H1 (cell line): Measurements from ENCODE around the gene GPSM1. TPM values are rescaled to one million over a fixed set of nuclear protein-coding genes. Genes with fewer than 3 reads are reported as not detected.

Experiments used
- JUND ChIP-seq: IDR thresholded peaks from 2 replicates; pipeline ENCODE4 v1.6.1; 2011; ENCODE audit warnings: mild to moderate bottlenecking, improper control_type of control experiment, low read length
- POU5F1 ChIP-seq: IDR thresholded peaks from 2 replicates; pipeline ENCODE4 v1.6.1; 2011; ENCODE audit warnings: low read depth, mild to moderate bottlenecking, low read length, moderate library complexity
- RAD21 ChIP-seq, 2 experiments: IDR thresholded peaks in 1 of 2; conservative IDR thresholded peaks in 1 of 2; 2 replicates each; pipeline ENCODE4 v1.6.1; 2011; ENCODE audit warnings: low read depth in 2 of 2, low read length in 2 of 2, improper control_type of control experiment in 1 of 2, inconsistent platforms in 1 of 2, mild to moderate bottlenecking in 1 of 2, moderate library complexity in 1 of 2
- YY1 ChIP-seq: IDR thresholded peaks from 2 replicates; pipeline ENCODE4 v1.6.1; 2011; ENCODE audit warnings: low read depth, mild to moderate bottlenecking, low read length
- polyA plus RNA-seq, 7 experiments: library from polyadenylated mRNA; depleted of rRNA in 3 of 7; stranded (reverse) in 5 of 7; unstranded in 2 of 7; fragments of >200 nt in 5 of 7; fragments of 200-250 nt in 2 of 7; gene quantifications; 1 replicate in 5 of 7; 2 replicates in 1 of 7; 4 replicates in 1 of 7; pipeline versions ENCODE4 v1.2.1 to v1.2.3, GENCODE V29; 2011 to 2013; ENCODE audit warnings: missing spikeins in 2 of 7, mixed read lengths in 2 of 7
- total RNA-seq: library from RNA; stranded (reverse); fragmentation: NEBNext Ultra II Directional; extraction: Animal tissue kit (Norgen Biotek cat#: 25700); gene quantifications from 2 replicates; pipeline ENCODE4 v1.2.1, GENCODE V29; 2021
- TF ChIP-seq, protein P1 (sequence below): IDR thresholded peaks from 2 replicates; pipeline ENCODE4 v1.6.1; 2011; ENCODE audit warnings: low read depth, mild to moderate bottlenecking, low read length; ENCODE audit not compliant: insufficient read depth

The GPSM1 gene
- total and polyA plus RNA-seq, 2 of the 8 experiments (the other 6 are each of a cell fraction or from before 2014, with no cell fraction given): 12.8 to 18.0 TPM

DNA sequence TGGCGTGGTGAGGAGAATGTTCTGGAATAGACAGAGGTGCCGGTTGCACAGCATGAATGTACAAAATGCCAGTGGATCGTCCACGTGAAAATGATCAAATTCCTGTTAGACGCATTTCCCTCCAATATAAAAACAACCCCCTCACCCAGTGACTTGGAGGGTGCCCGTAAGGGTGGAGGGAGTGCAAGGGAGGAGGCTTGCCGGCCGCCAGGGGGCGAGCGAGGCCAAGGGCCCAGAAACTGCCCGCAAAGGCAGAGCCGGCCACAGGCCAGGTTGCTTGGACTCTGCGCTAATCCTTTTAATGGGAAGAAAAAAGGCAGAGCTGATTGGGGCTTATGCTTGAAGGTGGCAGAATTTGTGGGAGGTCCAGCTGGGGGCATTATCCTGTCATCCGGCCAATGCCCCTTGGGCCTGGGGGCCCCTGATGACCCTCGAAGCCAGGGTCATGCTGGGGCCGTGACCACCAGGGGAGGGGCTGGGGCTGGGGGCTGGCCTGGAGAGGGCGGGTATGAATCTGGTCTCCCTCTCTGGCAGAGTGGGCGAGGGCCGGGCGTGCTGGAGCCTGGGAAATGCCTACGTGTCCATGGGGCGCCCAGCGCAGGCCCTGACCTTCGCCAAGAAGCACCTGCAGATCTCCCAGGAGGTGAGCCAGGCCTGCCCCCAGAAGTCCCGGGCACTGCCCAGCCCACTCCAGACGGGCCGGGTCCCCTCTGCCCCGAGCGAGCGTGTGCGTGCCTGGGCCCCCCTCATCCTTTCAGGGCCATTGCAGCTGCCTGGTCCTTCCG lies 12.0 kb downstream of the GPSM1 start (continued):
- TF ChIP-seq, protein P1, sequence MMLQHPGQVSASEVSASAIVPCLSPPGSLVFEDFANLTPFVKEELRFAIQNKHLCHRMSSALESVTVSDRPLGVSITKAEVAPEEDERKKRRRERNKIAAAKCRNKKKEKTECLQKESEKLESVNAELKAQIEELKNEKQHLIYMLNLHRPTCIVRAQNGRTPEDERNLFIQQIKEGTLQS: no peak
- TF ChIP-seq JUND (no peak), RAD21 (IDR thresholded peaks at IDR 0.05 in 1 of 2, conservative IDR thresholded peaks at IDR 0.05 in 1 of 2; ENCODE audit: low read depth in 2 of 2, low read length in 2 of 2) (peak; percentile 76 to 82), YY1 (0 out of 2 replicates have a peak, but pooled peaks have one; percentile 57), POU5F1 (no peak)
